Measurements from ENCODE around the gene COX19. TPM values are rescaled to one million over a fixed set of nuclear protein-coding genes. Genes with fewer than 3 reads are reported as not detected.
A peak's percentile ranks its signal among the peaks of the same experiment; 100 is the strongest.

Gene COX19, protein sequence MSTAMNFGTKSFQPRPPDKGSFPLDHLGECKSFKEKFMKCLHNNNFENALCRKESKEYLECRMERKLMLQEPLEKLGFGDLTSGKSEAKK
- total RNA-seq, result 10.8 TPM

DNA sequence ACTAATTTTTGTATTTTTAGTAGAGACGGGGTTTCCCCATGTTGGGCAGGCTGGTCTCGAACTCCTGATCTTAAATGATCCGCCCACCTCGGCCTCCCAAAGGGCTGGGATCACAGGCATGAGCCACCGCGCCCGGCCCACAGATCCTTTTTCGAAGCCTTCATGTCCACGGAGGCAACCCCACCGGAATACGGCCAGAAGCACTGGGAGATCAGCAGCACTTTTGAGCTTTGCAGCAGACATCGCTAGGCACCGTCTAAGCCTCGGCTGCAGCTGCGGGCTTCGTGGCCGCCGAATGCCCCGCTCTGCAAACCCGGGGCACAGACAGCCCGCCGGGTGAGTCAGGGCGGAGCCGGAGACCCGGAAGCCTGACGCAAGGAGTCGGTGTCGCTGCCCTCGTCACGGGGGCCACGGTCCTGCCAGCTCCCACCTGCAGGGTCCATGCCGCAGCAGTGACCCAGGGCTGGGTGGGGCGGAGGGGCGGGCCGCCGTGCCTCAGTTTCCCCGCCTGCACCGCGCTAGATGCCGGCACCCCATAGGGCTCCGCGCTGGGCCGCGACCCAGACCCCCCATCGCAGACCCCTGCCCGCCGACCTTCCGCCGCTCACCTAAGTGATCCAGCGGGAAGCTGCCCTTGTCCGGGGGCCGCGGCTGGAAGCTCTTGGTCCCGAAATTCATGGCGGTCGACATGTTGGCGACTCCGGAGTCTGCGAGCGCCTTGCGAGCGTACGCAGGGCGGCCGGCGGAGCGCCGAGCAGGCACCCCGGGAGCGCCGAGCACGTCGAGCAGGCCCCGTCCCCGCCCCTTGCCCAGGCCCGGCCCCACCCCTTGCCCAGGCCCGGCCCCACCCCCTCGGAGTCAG is at the start of gene COX19:
TSS of gene COX19 (minus strand) at position 730 of the 862 bp plus-strand sequence. CDS start at position 690, 40 bp downstream.
- no peaks in the 10 kb centered on the region for H3K9me3 ChIP-seq
- no peaks in the 10 kb centered on the region for H3K27me3 ChIP-seq
- intact Hi-C loops (cut with DNase I), result no loop called here
- TF ChIP-seq, protein P1, sequence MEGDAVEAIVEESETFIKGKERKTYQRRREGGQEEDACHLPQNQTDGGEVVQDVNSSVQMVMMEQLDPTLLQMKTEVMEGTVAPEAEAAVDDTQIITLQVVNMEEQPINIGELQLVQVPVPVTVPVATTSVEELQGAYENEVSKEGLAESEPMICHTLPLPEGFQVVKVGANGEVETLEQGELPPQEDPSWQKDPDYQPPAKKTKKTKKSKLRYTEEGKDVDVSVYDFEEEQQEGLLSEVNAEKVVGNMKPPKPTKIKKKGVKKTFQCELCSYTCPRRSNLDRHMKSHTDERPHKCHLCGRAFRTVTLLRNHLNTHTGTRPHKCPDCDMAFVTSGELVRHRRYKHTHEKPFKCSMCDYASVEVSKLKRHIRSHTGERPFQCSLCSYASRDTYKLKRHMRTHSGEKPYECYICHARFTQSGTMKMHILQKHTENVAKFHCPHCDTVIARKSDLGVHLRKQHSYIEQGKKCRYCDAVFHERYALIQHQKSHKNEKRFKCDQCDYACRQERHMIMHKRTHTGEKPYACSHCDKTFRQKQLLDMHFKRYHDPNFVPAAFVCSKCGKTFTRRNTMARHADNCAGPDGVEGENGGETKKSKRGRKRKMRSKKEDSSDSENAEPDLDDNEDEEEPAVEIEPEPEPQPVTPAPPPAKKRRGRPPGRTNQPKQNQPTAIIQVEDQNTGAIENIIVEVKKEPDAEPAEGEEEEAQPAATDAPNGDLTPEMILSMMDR (IDR thresholded peaks at IDR 0.05), result no peak
- peak; percentile 52 to 91 for TF ChIP-seq POLR2AphosphoS5 (IDR thresholded peaks at IDR 0.05; ENCODE audit: insufficient read depth in 1 of 2, low read depth in 1 of 2)
- DNase-seq (ENCODE audit: extremely low spot score in 2 of 2), result no peak
- peak within 1 kb of the TSS; percentile 74 to 100 for H3K4me3 ChIP-seq
- H3K4me1 ChIP-seq, result peaks cover 35% of the 10 kb centered on the region
- peak within 1 kb of the TSS; percentile 91 for H3K27ac ChIP-seq
- H3K36me3 ChIP-seq, result peaks cover 0 to 29% of the 10 kb centered on the region in 2 donors

DNA sequence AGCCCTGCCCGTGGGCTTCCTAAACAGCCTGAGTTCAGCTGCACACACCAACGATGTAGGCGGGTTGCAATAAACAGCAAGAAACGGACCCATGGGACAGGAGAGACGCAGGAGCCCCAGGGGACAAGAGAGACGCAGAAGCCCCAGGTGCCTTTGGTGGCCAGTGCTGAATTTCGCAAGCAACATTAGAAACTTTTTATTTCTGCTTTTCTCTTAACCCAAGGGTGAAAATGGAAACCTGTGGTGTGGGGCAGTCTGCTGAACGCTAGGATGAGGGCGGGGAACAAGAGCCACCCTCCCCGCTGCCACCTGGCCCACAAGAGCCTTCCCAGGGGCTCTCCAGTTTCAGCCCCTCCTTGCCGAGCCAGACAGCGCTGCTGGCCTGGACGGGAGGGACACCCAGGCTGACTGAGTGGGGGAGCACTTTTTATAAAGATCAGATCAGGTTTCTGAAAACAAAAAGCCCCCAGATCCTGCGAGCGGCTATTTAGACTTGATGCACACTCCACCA is 49.0 kb upstream of the COX19 start:
- DNase-seq (ENCODE audit: extremely low spot score in 2 of 2), result no peak
- peaks cover 0 to 4% of the 10 kb centered on the region in 2 donors for H3K36me3 ChIP-seq
- intact Hi-C loops (cut with DNase I), result loop anchor here (10.0 kb wide), 1 partner anchor 1690 kb away; no protein-coding TSS in a partner anchor
- H3K9me3 ChIP-seq, result no peaks in the 10 kb centered on the region
- H3K4me1 ChIP-seq, result peaks cover 37% of the 10 kb centered on the region
- H3K4me3 ChIP-seq, result no peak overlapping the region
- no peaks in the 10 kb centered on the region for H3K27me3 ChIP-seq
- TF ChIP-seq, protein P1 (IDR thresholded peaks at IDR 0.05), result no peak
- TF ChIP-seq POLR2AphosphoS5 (IDR thresholded peaks at IDR 0.05; ENCODE audit: insufficient read depth in 1 of 2, low read depth in 1 of 2) (no peak), POLR2A (IDR thresholded peaks at IDR 0.05) (no peak)
- H3K27ac ChIP-seq, result no peak overlapping the region

DNA sequence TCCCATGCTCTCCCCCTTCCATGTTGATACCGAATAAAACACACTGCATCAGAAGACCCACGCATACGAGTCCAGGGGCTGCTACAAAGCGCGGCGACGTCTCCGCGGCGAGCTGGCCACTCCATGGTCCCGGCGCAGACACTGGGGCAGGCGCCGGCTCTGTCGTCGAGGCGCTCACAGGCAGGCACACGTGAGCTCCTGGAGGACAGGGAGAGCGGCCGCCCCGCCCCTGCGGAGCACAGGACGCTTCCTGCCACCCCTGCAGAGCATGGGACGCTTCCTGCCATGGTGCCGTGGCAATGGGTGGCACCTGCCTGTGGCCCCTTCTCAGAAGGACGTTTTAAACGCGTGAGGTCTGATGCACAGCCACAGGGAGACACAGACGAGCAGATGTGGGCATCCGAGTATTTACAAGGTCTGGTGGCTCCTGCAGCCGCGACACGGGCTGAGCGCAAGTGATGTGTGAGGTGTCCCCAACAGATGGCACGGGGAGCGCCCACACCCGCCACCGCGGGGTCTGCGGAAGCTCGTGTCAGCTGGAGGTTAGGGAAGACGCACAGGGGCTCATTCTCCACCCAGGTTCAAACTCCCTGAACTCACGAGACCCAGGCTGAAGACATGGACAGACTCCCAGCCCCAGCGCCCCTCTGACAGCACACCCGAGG is 47.6 kb upstream of the COX19 start:
- Histone ChIP-seq H3K36me3 (peaks cover 0 to 4% of the 10 kb centered on the region in 2 donors), H3K9me3 (no peaks in the 10 kb centered on the region), H3K27ac (no peak overlapping the region), H3K4me3 (no peak overlapping the region), H3K4me1 (peaks cover 27% of the 10 kb centered on the region), H3K27me3 (no peaks in the 10 kb centered on the region)
- DNase-seq (ENCODE audit: extremely low spot score in 2 of 2), result no peak
- intact Hi-C loops (cut with DNase I), result loop anchor here (10.0 kb wide), 1 partner anchor 1692 kb away; no protein-coding TSS in a partner anchor
- TF ChIP-seq POLR2AphosphoS5 (IDR thresholded peaks at IDR 0.05; ENCODE audit: insufficient read depth in 1 of 2, low read depth in 1 of 2) (no peak), POLR2A (IDR thresholded peaks at IDR 0.05) (no peak)
- TF ChIP-seq, protein P1 (IDR thresholded peaks at IDR 0.05), result no peak

DNA sequence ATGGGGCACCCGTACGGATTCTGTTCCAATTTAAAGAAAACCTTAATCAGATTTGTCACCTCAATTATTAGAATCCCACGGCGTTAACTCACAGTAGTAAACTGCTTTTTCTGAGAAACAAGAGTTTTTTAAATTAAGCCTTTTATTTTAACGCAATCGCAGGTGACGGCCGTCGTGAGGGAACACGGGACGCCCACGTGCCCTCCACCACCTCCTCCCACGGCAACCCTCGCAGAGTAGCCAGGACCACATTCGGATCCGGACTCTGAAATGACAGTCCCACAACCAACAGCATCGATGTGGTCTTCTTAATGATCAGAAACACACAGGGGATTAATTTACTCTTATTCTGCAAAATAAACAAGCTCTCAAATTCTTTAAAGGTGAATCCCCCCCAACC is 47.0 kb upstream of the COX19 start:
- intact Hi-C loops (cut with DNase I), result loop anchor here (10.0 kb wide), 1 partner anchor 1692 kb away; no protein-coding TSS in a partner anchor
- H3K36me3 ChIP-seq, result peaks cover 0 to 4% of the 10 kb centered on the region in 2 donors

More for the DNA sequence above, 47.0 kb upstream of the COX19 start:
- H3K27me3 ChIP-seq, result no peaks in the 10 kb centered on the region
- no peak for DNase-seq (ENCODE audit: extremely low spot score in 2 of 2)
- TF ChIP-seq, protein P1 (IDR thresholded peaks at IDR 0.05), result no peak
- no peak overlapping the region for H3K4me3 ChIP-seq
- no peak overlapping the region for H3K27ac ChIP-seq
- H3K4me1 ChIP-seq, result peaks cover 23% of the 10 kb centered on the region
- no peaks in the 10 kb centered on the region for H3K9me3 ChIP-seq
